OCI-LY7 (cell line): ENCODE data around the gene FMR1NB. TPM values are rescaled to one million over a fixed set of nuclear protein-coding genes. Genes with fewer than 3 reads are reported as not detected.

Experiments
- Bru-seq: library from RNA; stranded (reverse); fragments of 400-500 nt; gene quantifications from one replicate; lab custom pipeline; 2021; lab: Mats Ljungman, UMichigan
- BruChase-seq, 2 experiments: library from RNA; stranded (reverse); fragments of 400-500 nt; gene quantifications; one replicate each; lab custom pipeline; 2021; lab: Mats Ljungman, UMichigan
- BruUV-seq: library from RNA; stranded (reverse); fragments of 400-500 nt; replicated peaks from 2 replicates; lab custom pipeline; 2021; lab: Mats Ljungman, UMichigan
- CTCF ChIA-PET: fragments of 300-600 bp; sonication (Branson Sonifier 250); formaldehyde crosslinking; loops from one replicate; lab custom pipeline; 2022; ENCODE audit warnings: antibody characterized with exemption; ENCODE audit not compliant: unreplicated experiment; lab: Charles Lee
- POLR2A ChIA-PET: fragments of 300-600 bp; sonication (Branson Sonifier 250); formaldehyde crosslinking; loops from one replicate; lab custom pipeline; 2022; ENCODE audit warnings: antibody characterized with exemption; lab: Charles Lee
- DNase-seq: peaks from one replicate; pipeline ENCODE4 v3.0.0-alpha.2; 2015; ENCODE audit warnings: low spot score
- H2AFZ ChIP-seq: fragments of 200-600 bp; sonication (generic), shearing (Covaris generic); 2 replicates; pipeline ENCODE4 v1.6.1; 2014; ENCODE audit warnings: mild to moderate bottlenecking, antibody characterized with exemption, low read length, moderate library complexity
- H3K27ac ChIP-seq: fragments of 200-600 bp; sonication (generic); 2 replicates; pipeline ENCODE4 v1.5.1; 2014; ENCODE audit warnings: mixed run types, low read depth, mild to moderate bottlenecking, moderate library complexity, low read length, inconsistent platforms; ENCODE audit not compliant: poor library complexity, severe bottlenecking
- H3K36me3 ChIP-seq: fragments of 200-600 bp; sonication (generic); 2 replicates; pipeline ENCODE4 v1.6.1; 2014; ENCODE audit warnings: mild to moderate bottlenecking, antibody characterized with exemption, low read length, moderate library complexity, mixed read lengths; ENCODE audit not compliant: insufficient read depth
- H3K4me1 ChIP-seq: fragments of 200-600 bp; sonication (generic); 2 replicates; pipeline ENCODE4 v1.5.1; 2014; ENCODE audit warnings: mild to moderate bottlenecking, low read length; ENCODE audit not compliant: insufficient read depth, poor library complexity, severe bottlenecking
- H3K4me2 ChIP-seq: fragments of 200-600 bp; sonication (generic); 2 replicates; pipeline ENCODE4 v1.6.1; 2014; ENCODE audit warnings: mild to moderate bottlenecking, low read length
- H3K4me3 ChIP-seq: fragments of 200-600 bp; sonication (generic); 2 replicates; pipeline ENCODE4 v1.5.1; 2014; ENCODE audit warnings: mild to moderate bottlenecking, low read depth, low read length; ENCODE audit not compliant: poor library complexity, severe bottlenecking
- H3K79me2 ChIP-seq: fragments of 200-600 bp; sonication (generic); 2 replicates; pipeline ENCODE4 v1.6.1; 2016; ENCODE audit warnings: low read depth, mild to moderate bottlenecking, low read length, moderate library complexity, mixed read lengths; ENCODE audit not compliant: insufficient read depth
- H3K9me2 ChIP-seq: fragments of 200-600 bp; sonication (generic); 2 replicates; pipeline ENCODE4 v1.6.1; 2016; ENCODE audit warnings: mild to moderate bottlenecking, low read length, mixed read lengths; ENCODE audit not compliant: insufficient read depth
- H3K9me3 ChIP-seq: fragments of 200-600 bp; sonication (generic); 2 replicates; pipeline ENCODE4 v1.6.1; 2014; ENCODE audit warnings: mild to moderate bottlenecking, mixed run types, low read length, mixed read lengths
- H4K20me1 ChIP-seq: fragments of 200-600 bp; sonication (generic); 2 replicates; pipeline ENCODE4 v1.6.1; 2014; ENCODE audit warnings: mild to moderate bottlenecking, antibody characterized with exemption, low read length, moderate library complexity, mixed read lengths; ENCODE audit not compliant: insufficient read depth
- CTCF ChIP-seq: fragments of 200-600 bp; sonication (generic); conservative IDR thresholded peaks from 2 replicates; pipeline ENCODE4 v1.5.1; 2014; ENCODE audit warnings: mild to moderate bottlenecking, antibody characterized with exemption, low read length, moderate library complexity, mixed read lengths
- EZH2phosphoT487 ChIP-seq: fragments of 200-600 bp; sonication (generic); IDR thresholded peaks from 2 replicates; pipeline ENCODE4 v1.6.1; 2018; ENCODE audit warnings: low read depth, borderline replicate concordance, mild to moderate bottlenecking, mixed run types, antibody characterized with exemption, low read length, moderate library complexity, mixed read lengths
- intact Hi-C: fragments of 100-400 bp; cut with micrococcal nuclease; formaldehyde crosslinking; loops from one replicate; pipeline ENCODE4 v1.10.0; 2022; ENCODE audit not compliant: unreplicated experiment
- long read RNA-seq: library from polyadenylated mRNA; stranded (forward); transcript quantifications from one replicate; pipeline ENCODE4 v2.0.0, GENCODE V29; 2022
- total RNA-seq, 2 experiments: library from RNA; depleted of rRNA in 1 of 2; stranded (reverse); fragments of >200 nt in 1 of 2; shearing (Covaris generic) in 1 of 2; gene quantifications; 2 replicates each; pipeline ENCODE4 v1.2.3, GENCODE V29; 2014 to 2022

FMR1NB gene
- not detected in 2 replicates for total RNA-seq (2014; rRNA removed; shearing (Covaris generic))
- total RNA-seq (2022), result not detected in 2 replicates
- percentile 3 among the genes with signal in this experiment for Bru-seq, nascent RNA
- BruChase-seq, experiment 1, labeled RNA remaining after a 6-hour chase, result not detected
- percentile 13 among the genes with signal in this experiment for BruChase-seq, experiment 2, labeled RNA remaining after a 2-hour chase
- long read RNA-seq, result 0 reads

- no TSS peak for BruUV-seq
- intact Hi-C loops, result no loop called here
Measured at GRCh38 chrX:147981038-147981752, at the start of gene FMR1NB. TSS of gene FMR1NB (plus strand) at chrX:147981337. CDS start at chrX:147981403, 66 bp downstream.

GRCh38 chrX:147933815-147934214, 47.3 kb upstream of the FMR1NB start:
- Histone ChIP-seq H3K79me2 (no peaks in the 10 kb centered on the region), H3K27ac (no peak overlapping the region), H3K9me3 (no peaks in the 10 kb centered on the region), H3K36me3 (peaks cover 82% of the 10 kb centered on the region), H2AFZ (no peak overlapping the region), H4K20me1 (no peaks in the 10 kb centered on the region), H3K4me1 (no peaks in the 10 kb centered on the region), H3K4me3 (no peak overlapping the region), H3K4me2 (no peak overlapping the region), H3K9me2 (no peaks in the 10 kb centered on the region)
- ChIA-PET CTCF (no interaction called here), POLR2A (no interaction called here)
- DNase-seq, result no peak
- intact Hi-C loops, result no loop called here
- TF ChIP-seq EZH2phosphoT487 (no peak), CTCF (no peak)
- BruUV-seq, result no TSS peak

More at GRCh38 chrX:147981038-147981752, at the start of gene FMR1NB:
- H4K20me1 ChIP-seq, result no peaks in the 10 kb centered on the region
- ChIA-PET CTCF (no interaction called here), POLR2A (no interaction called here)
- H3K79me2 ChIP-seq, result no peaks in the 10 kb centered on the region
- no peak for DNase-seq
- no peaks in the 10 kb centered on the region for H3K9me2 ChIP-seq
- H2AFZ ChIP-seq, result no peak within 1 kb of the TSS
- no peak within 1 kb of the TSS for H3K4me3 ChIP-seq
- TF ChIP-seq CTCF (no peak), EZH2phosphoT487 (no peak)
- H3K27ac ChIP-seq, result no peak within 1 kb of the TSS
- no peaks in the 10 kb centered on the region for H3K4me1 ChIP-seq
- H3K9me3 ChIP-seq, result no peaks in the 10 kb centered on the region
- no peaks in the 10 kb centered on the region for H3K36me3 ChIP-seq
- H3K4me2 ChIP-seq, result no peak within 1 kb of the TSS
